Prostate gland (tissue), 2 donors: Measurements from ENCODE around the gene SUSD2. TPM values are rescaled to one million over a fixed set of nuclear protein-coding genes. Genes with fewer than 3 reads are reported as not detected.
A peak's percentile ranks its signal among the peaks of the same experiment; 100 is the strongest.

Experiments
- DNase-seq: peaks from one replicate; pipeline ENCODE4 v3.0.0-alpha.2; 2019; ENCODE audit warnings: low spot score
- H3K27ac ChIP-seq, 2 donors: fragments of 200-600 bp; sonication (generic); 2 replicates each; pipeline ENCODE4 v1.5.1; 2017 to 2019
- H3K27me3 ChIP-seq: fragments of 200-600 bp; sonication (generic); replicated peaks from 2 replicates; pipeline ENCODE4 v1.5.1; 2019; ENCODE audit not compliant: insufficient read depth
- H3K36me3 ChIP-seq, 2 donors: fragments of 200-600 bp; sonication (generic); 1 replicate in 1 of 2; 2 replicates in 1 of 2; pipeline versions ENCODE4 v1.5.1 to v1.8.1; 2017 to 2019
- H3K4me1 ChIP-seq: fragments of 200-600 bp; sonication (generic); replicated peaks from 2 replicates; pipeline ENCODE4 v1.5.1; 2019
- H3K4me3 ChIP-seq, 2 donors: fragments of 200-600 bp; sonication (generic); 2 replicates each; pipeline ENCODE4 v1.5.1; 2017 to 2019
- H3K9me3 ChIP-seq: fragments of 200-600 bp; sonication (generic); 2 replicates; pipeline ENCODE4 v1.5.1; 2017
- POLR2A ChIP-seq: fragments of 450-650 bp; IDR thresholded peaks from one replicate; pipeline ENCODE4 v1.6.1; 2016; ENCODE audit warnings: antibody characterized with exemption, mild to moderate bottlenecking
- POLR2AphosphoS5 ChIP-seq: sonication (generic); formaldehyde crosslinking; IDR thresholded peaks from one replicate; pipeline ENCODE4 v1.6.1; 2017; ENCODE audit warnings: antibody characterized with exemption
- WGBS: methylation state at CpG from one replicate; pipeline ENCODE4 v1.1.5; 2018; 5-methylcytosine and 5-hydroxymethylcytosine counted together
- intact Hi-C: fragments of 100-400 bp; cut with DNase I; formaldehyde crosslinking; loops from one replicate; pipeline ENCODE4 v1.14.2; 2022
- total RNA-seq, 2 donors: library from RNA; depleted of rRNA; stranded (reverse); fragments of >200 nt; gene quantifications; one replicate each; pipeline ENCODE4 v1.1.0, GENCODE V29; 2016
- TF ChIP-seq, protein P1 (sequence below), 4 experiments: fragments of 200-600 bp in 2 of 4; fragments of 450-650 bp in 2 of 4; sonication (generic) in 2 of 4; IDR thresholded peaks; 1 replicate in 3 of 4; 2 replicates in 1 of 4; pipeline ENCODE4 v1.5.1; 2016 to 2019; ENCODE audit warnings: antibody characterized with exemption in 4 of 4, mild to moderate bottlenecking in 2 of 4, moderate library complexity in 2 of 4

Gene SUSD2
- total RNA-seq, 2 donors from 2014 or later: 7.8 to 9.3 TPM

DNA sequence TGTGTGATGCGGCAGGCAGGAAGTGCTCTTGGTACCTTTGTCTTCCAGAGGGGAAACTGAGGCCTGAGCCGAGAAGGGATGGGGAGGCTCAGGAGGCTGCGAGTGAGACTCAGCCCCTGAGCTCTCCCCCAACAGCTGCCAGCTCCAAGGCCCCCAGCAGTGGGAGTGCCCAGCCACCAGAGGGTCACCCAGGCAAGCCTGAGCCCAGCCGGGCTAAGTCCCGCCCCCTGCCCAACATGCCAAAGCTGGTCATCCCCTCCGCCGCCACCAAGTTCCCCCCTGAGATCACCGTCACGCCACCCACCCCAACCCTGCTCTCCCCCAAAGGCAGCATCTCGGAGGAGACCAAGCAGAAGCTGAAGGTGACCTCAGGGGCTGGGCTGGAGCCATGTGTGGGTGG is 3.8 kb upstream of the SUSD2 start:
- intact Hi-C loops: loop anchor here (5.0 kb wide), 1 partner anchor 70 kb away; no protein-coding TSS in a partner anchor
- Histone ChIP-seq H3K9me3 (no peaks in the 10 kb centered on the region), H3K27me3 (no peaks in the 10 kb centered on the region), H3K27ac (peak overlapping the region in 1 of 2 donors; percentile 5), H3K36me3 (peaks cover 3 to 9% of the 10 kb centered on the region in 2 donors), H3K4me3 (no peak overlapping the region), H3K4me1 (peaks cover 3% of the 10 kb centered on the region)
- no peak for TF ChIP-seq POLR2AphosphoS5
- TF ChIP-seq, protein P1, sequence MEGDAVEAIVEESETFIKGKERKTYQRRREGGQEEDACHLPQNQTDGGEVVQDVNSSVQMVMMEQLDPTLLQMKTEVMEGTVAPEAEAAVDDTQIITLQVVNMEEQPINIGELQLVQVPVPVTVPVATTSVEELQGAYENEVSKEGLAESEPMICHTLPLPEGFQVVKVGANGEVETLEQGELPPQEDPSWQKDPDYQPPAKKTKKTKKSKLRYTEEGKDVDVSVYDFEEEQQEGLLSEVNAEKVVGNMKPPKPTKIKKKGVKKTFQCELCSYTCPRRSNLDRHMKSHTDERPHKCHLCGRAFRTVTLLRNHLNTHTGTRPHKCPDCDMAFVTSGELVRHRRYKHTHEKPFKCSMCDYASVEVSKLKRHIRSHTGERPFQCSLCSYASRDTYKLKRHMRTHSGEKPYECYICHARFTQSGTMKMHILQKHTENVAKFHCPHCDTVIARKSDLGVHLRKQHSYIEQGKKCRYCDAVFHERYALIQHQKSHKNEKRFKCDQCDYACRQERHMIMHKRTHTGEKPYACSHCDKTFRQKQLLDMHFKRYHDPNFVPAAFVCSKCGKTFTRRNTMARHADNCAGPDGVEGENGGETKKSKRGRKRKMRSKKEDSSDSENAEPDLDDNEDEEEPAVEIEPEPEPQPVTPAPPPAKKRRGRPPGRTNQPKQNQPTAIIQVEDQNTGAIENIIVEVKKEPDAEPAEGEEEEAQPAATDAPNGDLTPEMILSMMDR (IDR thresholded peaks at IDR 0.05): no peak
- TF ChIP-seq POLR2A: no peak
- no peak for DNase-seq
- 86% methylated on average over 8 of the region's 10 CpGs for WGBS

DNA sequence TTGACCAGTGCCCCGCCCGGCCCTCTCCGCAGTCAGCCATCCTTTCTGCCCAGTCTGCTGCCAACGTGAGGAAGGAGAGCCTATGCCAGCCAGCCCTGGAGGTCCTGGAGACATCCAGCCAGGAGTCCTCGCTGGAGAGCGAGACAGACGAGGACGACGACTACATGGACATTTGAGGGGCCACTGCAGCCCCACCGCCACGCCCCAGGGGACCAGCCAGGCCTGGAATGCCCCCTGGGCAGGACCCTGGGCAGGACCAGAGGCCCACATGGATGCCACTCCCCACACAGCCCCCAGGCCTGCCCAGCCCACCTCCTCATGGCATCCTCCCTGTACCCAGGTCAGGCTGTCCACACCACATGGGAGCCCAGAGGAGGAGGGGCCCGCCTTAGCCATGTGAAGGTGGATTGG is 3.3 kb upstream of the SUSD2 start:
- Histone ChIP-seq H3K27ac (no peak overlapping the region), H3K4me1 (peaks cover 3% of the 10 kb centered on the region)

DNA sequence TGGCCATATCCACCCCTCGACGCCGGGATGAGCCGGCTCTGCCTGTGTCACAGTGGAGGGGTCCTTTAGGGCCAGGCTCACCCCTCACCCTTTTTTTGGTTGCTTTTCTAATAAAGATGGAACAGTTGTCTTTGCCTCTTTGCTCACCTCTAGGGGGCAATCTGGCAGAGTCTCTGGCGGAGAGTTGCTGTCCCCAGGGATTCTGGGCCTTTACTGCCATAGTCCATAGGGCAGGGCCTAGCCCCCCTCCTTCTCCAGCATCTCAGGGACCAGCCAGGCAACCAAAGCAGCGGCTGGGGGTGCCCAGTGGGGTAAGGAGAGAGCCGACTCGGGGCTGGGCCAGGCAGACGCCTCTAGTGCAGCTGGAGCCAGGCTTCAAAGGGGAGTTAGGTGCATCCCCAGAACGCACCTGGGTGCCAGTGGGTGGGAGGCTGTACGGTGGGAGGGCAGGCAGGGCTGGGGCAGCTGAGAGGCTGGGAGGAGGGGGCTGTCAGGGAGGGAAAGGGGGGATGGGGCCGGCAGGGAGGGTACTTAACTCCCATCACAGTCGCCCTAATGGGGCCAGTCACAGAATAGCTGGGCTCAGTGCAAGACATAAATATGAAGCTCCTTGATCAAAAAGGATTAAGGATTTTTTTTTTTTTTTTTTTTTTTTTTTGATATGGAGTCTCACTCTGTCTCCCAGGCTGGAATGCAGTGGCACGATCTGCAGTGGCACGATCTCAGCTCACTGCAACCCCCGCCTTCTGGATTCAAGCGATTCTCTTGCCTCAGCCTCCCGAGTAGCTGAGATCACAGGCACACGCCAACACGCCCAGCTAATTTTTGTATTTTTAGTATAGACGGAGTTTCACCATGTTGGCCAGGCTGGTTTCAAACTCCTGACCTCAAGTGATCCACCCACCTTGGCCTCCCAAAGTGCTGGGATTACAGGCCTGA is 2.5 kb upstream of the SUSD2 start:
- H3K27me3 ChIP-seq: no peaks in the 10 kb centered on the region
- no peak for DNase-seq
- WGBS: 76% methylated on average over 21 of the region's 21 CpGs
- no peak overlapping the region for H3K4me3 ChIP-seq
- no peak for TF ChIP-seq POLR2A
- no peak for TF ChIP-seq POLR2AphosphoS5
- TF ChIP-seq, protein P1 (IDR thresholded peaks at IDR 0.05): no peak
- H3K36me3 ChIP-seq: no peaks in the 10 kb centered on the region
- H3K9me3 ChIP-seq: no peaks in the 10 kb centered on the region
- intact Hi-C loops: loop anchor here (5.0 kb wide), 1 partner anchor 71 kb away; no protein-coding TSS in a partner anchor
- H3K27ac ChIP-seq: no peak overlapping the region
- peaks cover 3% of the 10 kb centered on the region for H3K4me1 ChIP-seq

More for the DNA sequence above, 3.3 kb upstream of the SUSD2 start:
- Histone ChIP-seq H3K27me3 (no peaks in the 10 kb centered on the region), H3K36me3 (peaks cover 0 to 3% of the 10 kb centered on the region in 2 donors), H3K9me3 (no peaks in the 10 kb centered on the region), H3K4me3 (no peak overlapping the region)
- intact Hi-C loops: loop anchor here (5.0 kb wide), 1 partner anchor 71 kb away; no protein-coding TSS in a partner anchor
- TF ChIP-seq, protein P1 (IDR thresholded peaks at IDR 0.05): no peak
- no peak for TF ChIP-seq POLR2A
- no peak for TF ChIP-seq POLR2AphosphoS5
- 90% methylated on average over 12 of the region's 12 CpGs for WGBS
- DNase-seq: no peak

DNA sequence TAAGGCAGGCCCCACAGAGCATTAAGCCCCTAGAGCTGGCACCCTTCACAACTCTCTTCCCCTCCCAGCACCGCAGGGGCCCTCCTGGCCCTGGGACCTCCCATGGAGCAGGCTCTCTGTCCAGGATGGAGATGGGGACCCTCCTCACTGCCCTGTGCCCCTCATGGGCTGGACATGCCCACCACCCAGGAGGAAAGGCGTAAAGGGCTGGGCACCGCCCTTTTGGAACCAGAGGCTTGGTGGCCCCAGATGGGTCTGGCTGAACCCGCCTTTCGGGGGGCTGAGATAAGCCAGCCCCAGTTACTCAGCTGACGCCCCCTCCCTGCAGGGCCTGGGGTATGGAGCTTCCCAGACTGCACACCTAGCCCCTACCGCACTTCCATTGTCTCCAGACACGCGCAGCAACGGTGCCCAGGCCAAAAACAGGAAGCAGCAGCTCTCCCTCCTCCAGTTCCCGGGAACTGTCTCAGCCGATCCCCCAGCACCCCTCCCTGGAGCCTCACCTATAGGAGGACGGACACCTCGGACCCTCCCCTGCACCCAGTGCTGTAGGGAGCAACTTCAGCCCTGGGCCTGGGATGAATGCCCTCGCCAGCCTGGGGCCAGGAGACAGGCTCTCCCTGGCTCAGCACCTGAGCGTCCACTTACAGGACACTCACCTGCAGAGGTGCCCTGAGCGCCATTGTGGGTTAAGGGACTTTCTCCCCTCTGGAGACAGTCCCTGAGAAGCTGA is 1.6 kb upstream of the SUSD2 start:
- intact Hi-C loops: loop anchor here (5.0 to 10.0 kb wide), 2 partner anchors 72 to 345 kb away; no protein-coding TSS in a partner anchor
- no peak for DNase-seq
- H3K4me3 ChIP-seq: no peak overlapping the region
- no peaks in the 10 kb centered on the region for H3K27me3 ChIP-seq
- TF ChIP-seq POLR2A: no peak
- no peak for TF ChIP-seq POLR2AphosphoS5
- TF ChIP-seq, protein P1 (IDR thresholded peaks at IDR 0.05): no peak
- peaks cover 3% of the 10 kb centered on the region for H3K4me1 ChIP-seq
- H3K27ac ChIP-seq: no peak overlapping the region
- WGBS: 81% methylated on average over 17 of the region's 17 CpGs
- no peaks in the 10 kb centered on the region for H3K9me3 ChIP-seq
- no peaks in the 10 kb centered on the region for H3K36me3 ChIP-seq
